PC-3 (cell line): ENCODE results near the gene DBNL. TPM values are rescaled to one million over a fixed set of nuclear protein-coding genes. Genes with fewer than 3 reads are reported as not detected.

Experiments
- ATAC-seq: fragments of 200-7000 bp; cut with Tn5 transposase; 2 replicates; pipeline ENCODE4 v1.9.1; 2020; ENCODE audit warnings: mild to moderate bottlenecking, moderate library complexity
- BruUV-seq: library from RNA; stranded (reverse); fragments of 400-500 nt; replicated peaks from 2 replicates; lab custom pipeline; 2021; lab: Mats Ljungman, UMichigan
- CTCF ChIA-PET: fragments of 300-600 bp; sonication (Branson Sonifier 250); formaldehyde crosslinking; loops from one replicate; lab custom pipeline; 2022; ENCODE audit warnings: antibody characterized with exemption; lab: Charles Lee
- POLR2A ChIA-PET: fragments of 300-600 bp; sonication (Branson Sonifier 250); formaldehyde crosslinking; loops from one replicate; lab custom pipeline; 2022; ENCODE audit warnings: antibody characterized with exemption; ENCODE audit not compliant: unreplicated experiment; lab: Charles Lee
- DNase-seq: peaks from one replicate; pipeline ENCODE4 v3.0.0-alpha.2; 2015
- H2AFZ ChIP-seq: fragments of 300-600 bp; sonication (generic); 2 replicates; pipeline ENCODE4 v1.6.0; 2016; ENCODE audit warnings: antibody characterized with exemption, low read length
- H3F3A ChIP-seq: fragments of 300-600 bp; sonication (generic); one replicate; pipeline ENCODE4 v1.6.0; 2017; ENCODE audit warnings: antibody characterized with exemption, low read length, control low read depth, mild to moderate bottlenecking; ENCODE audit not compliant: unreplicated experiment
- H3K27ac ChIP-seq: fragments of 300-600 bp; sonication (generic); 2 replicates; pipeline ENCODE4 v1.5.1; 2016; ENCODE audit warnings: mild to moderate bottlenecking, low read length
- H3K27me3 ChIP-seq: fragments of 300-600 bp; sonication (generic); 2 replicates; pipeline ENCODE4 v1.6.1; 2016; ENCODE audit warnings: low read length, mixed read lengths
- H3K36me3 ChIP-seq: fragments of 300-600 bp; sonication (generic); 2 replicates; pipeline ENCODE4 v1.6.1; 2016; ENCODE audit warnings: low read depth, mixed run types, low read length, mixed read lengths
- H3K4me1 ChIP-seq: fragments of 300-600 bp; sonication (generic); 2 replicates; pipeline ENCODE4 v1.5.1; 2016; ENCODE audit warnings: low read length; ENCODE audit not compliant: insufficient read depth
- H3K4me2 ChIP-seq: fragments of 300-600 bp; sonication (generic); 2 replicates; pipeline ENCODE4 v1.6.0; 2016; ENCODE audit warnings: low read length
- H3K4me3 ChIP-seq: fragments of 300-600 bp; sonication (generic); 2 replicates; pipeline ENCODE4 v1.5.1; 2016; ENCODE audit warnings: mild to moderate bottlenecking, low read length, mixed read lengths
- H3K79me2 ChIP-seq: fragments of 300-600 bp; sonication (generic); 2 replicates; pipeline ENCODE4 v1.6.1; 2017; ENCODE audit warnings: low read length, mixed read lengths
- H3K9ac ChIP-seq: fragments of 300-600 bp; sonication (generic); 2 replicates; pipeline ENCODE4 v1.6.0; 2016; ENCODE audit warnings: mild to moderate bottlenecking, low read length
- H3K9me2 ChIP-seq: fragments of 300-600 bp; sonication (generic); replicated peaks from 2 replicates; pipeline ENCODE4 v1.6.1; 2016; ENCODE audit warnings: mixed run types, low read length, mixed read lengths
- H3K9me3 ChIP-seq: fragments of 300-600 bp; sonication (generic); 2 replicates; pipeline ENCODE4 v1.6.1; 2016; ENCODE audit warnings: low read length, mixed read lengths
- H4K20me1 ChIP-seq: fragments of 300-600 bp; sonication (generic); 2 replicates; pipeline ENCODE4 v1.6.1; 2016; ENCODE audit warnings: low read length, mixed read lengths
- EZH2 ChIP-seq: fragments of 300-600 bp; sonication (generic); IDR thresholded peaks from one replicate; pipeline ENCODE4 v1.6.1; 2017; ENCODE audit warnings: antibody characterized with exemption, mild to moderate bottlenecking, low read length; ENCODE audit not compliant: unreplicated experiment
- EZH2phosphoT487 ChIP-seq: fragments of 300-600 bp; sonication (generic); IDR thresholded peaks from 2 replicates; pipeline ENCODE4 v1.6.1; 2018; ENCODE audit warnings: mild to moderate bottlenecking, antibody characterized with exemption, low read length, borderline replicate concordance
- intact Hi-C: fragments of 100-400 bp; cut with micrococcal nuclease; formaldehyde crosslinking; loops from 2 replicates; pipeline ENCODE4 v1.9.0; 2023
- total RNA-seq: library from RNA; depleted of rRNA; stranded (reverse); fragments of >200 nt; gene quantifications from 2 replicates; pipeline ENCODE4 v1.2.3, GENCODE V29; 2014
- TF ChIP-seq, protein P1 (sequence below): fragments of 300-600 bp; sonication (generic); conservative IDR thresholded peaks from 2 replicates; pipeline ENCODE4 v1.5.1; 2017; ENCODE audit warnings: antibody characterized with exemption, low read depth, mild to moderate bottlenecking, low read length

Gene DBNL
- total RNA-seq, 1 experiment from 2014 or later, result 108 TPM

DNA sequence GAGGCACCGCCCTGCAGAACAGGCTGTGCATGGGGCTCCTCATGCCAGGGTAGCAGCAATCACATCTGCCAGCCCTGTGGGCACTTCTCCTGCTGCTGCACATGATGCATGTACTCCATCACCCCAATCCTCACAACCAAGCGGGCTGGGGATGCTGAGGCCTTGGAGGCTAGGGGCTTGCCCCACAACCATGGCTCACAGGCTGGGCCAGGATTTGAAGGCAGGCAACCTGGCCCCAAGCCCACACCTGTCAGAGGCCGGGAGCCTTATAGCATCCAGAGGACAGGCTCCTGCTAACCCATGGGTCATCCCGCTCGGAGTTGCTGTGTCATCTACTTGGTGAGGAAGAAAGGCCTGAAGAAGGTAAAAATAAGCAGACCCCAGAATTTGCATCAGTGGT is 35.6 kb downstream of the DBNL start:
- intact Hi-C loops, result no loop called here
- no peak overlapping the region for H3K27ac ChIP-seq
- H4K20me1 ChIP-seq, result no peaks in the 10 kb centered on the region
- TF ChIP-seq, protein P1, sequence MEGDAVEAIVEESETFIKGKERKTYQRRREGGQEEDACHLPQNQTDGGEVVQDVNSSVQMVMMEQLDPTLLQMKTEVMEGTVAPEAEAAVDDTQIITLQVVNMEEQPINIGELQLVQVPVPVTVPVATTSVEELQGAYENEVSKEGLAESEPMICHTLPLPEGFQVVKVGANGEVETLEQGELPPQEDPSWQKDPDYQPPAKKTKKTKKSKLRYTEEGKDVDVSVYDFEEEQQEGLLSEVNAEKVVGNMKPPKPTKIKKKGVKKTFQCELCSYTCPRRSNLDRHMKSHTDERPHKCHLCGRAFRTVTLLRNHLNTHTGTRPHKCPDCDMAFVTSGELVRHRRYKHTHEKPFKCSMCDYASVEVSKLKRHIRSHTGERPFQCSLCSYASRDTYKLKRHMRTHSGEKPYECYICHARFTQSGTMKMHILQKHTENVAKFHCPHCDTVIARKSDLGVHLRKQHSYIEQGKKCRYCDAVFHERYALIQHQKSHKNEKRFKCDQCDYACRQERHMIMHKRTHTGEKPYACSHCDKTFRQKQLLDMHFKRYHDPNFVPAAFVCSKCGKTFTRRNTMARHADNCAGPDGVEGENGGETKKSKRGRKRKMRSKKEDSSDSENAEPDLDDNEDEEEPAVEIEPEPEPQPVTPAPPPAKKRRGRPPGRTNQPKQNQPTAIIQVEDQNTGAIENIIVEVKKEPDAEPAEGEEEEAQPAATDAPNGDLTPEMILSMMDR, result no peak
- TF ChIP-seq EZH2 (no peak), EZH2phosphoT487 (no peak)
- no peak overlapping the region for H2AFZ ChIP-seq
- DNase-seq (no peak), ATAC-seq (no peak)
- H3K4me3 ChIP-seq, result no peak overlapping the region
- peaks cover 10% of the 10 kb centered on the region; the same call in 1 of the 2 replicates for H3K4me1 ChIP-seq
- BruUV-seq, result no TSS peak
- no peaks in the 10 kb centered on the region for H3K9me3 ChIP-seq
- H3K4me2 ChIP-seq, result no peak overlapping the region
- H3K36me3 ChIP-seq, result peaks cover 13% of the 10 kb centered on the region; the same call in 1 of the 2 replicates
- no peak overlapping the region for H3K9ac ChIP-seq
- no peaks in the 10 kb centered on the region for H3F3A ChIP-seq
- ChIA-PET CTCF (interaction anchor here (0.6 kb wide), 1 partner anchor 137 kb away, joined by 3 read pairs; no protein-coding TSS in a partner anchor), POLR2A (no interaction called here)
- H3K27me3 ChIP-seq, result no peaks in the 10 kb centered on the region
- H3K79me2 ChIP-seq, result peaks cover 17% of the 10 kb centered on the region
- no peaks in the 10 kb centered on the region for H3K9me2 ChIP-seq

DNA sequence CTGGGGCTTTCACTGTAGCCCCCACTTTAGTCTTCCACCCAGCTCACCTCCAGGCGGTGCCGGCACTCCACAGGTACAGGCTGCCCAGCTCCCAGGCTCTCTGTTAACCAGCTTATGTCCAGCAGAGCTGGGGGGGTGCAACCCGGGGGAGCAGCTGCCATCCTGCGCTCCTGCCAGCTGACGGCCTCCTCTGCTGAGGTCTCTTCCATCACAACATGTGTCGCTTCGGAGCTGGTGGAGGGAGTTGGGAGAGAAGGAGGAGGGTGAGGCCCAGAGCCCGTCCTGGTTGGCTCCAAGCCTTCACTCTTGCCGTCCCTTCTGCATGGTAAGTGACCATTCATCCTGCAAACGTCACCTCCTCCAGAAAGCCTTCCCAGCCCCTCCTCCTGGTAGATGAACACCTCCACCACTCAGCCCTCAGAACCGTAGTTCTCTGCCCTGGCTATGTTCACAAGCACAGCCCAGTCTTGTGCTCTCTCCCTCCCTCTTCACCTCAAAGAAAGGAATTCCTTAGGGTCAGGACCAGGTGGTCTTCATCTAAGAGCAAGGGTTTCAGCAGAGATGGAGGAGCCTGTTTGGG is 36.3 kb downstream of the DBNL start:
- Histone ChIP-seq H3K9me2 (no peaks in the 10 kb centered on the region), H3K4me1 (peaks cover 6% of the 10 kb centered on the region; the same call in 1 of the 2 replicates), H3K4me3 (peak overlapping the region; percentile 91), H3K4me2 (peak overlapping the region; percentile 96), H3F3A (no peaks in the 10 kb centered on the region), H3K9me3 (no peaks in the 10 kb centered on the region), H2AFZ (no peak overlapping the region), H3K79me2 (peaks cover 17% of the 10 kb centered on the region), H3K9ac (peak overlapping the region; percentile 89; the same call in 1 of the 2 replicates), H3K36me3 (peaks cover 12% of the 10 kb centered on the region; the same call in 1 of the 2 replicates), H3K27ac (no peak overlapping the region), H3K27me3 (no peaks in the 10 kb centered on the region), H4K20me1 (no peaks in the 10 kb centered on the region)
- no TSS peak for BruUV-seq
- DNase-seq, result no peak
- POLR2A ChIA-PET, result no interaction called here
- CTCF ChIA-PET, result interaction anchor here (0.6 to 1.0 kb wide), 3 partner anchors 61 to 136 kb away, joined by 3 to 5 read pairs (median 3); no protein-coding TSS in a partner anchor
- no peak for ATAC-seq
- no peak for TF ChIP-seq EZH2phosphoT487
- TF ChIP-seq, protein P1, result no peak
- no peak for TF ChIP-seq EZH2
- intact Hi-C loops, result no loop called here

DNA sequence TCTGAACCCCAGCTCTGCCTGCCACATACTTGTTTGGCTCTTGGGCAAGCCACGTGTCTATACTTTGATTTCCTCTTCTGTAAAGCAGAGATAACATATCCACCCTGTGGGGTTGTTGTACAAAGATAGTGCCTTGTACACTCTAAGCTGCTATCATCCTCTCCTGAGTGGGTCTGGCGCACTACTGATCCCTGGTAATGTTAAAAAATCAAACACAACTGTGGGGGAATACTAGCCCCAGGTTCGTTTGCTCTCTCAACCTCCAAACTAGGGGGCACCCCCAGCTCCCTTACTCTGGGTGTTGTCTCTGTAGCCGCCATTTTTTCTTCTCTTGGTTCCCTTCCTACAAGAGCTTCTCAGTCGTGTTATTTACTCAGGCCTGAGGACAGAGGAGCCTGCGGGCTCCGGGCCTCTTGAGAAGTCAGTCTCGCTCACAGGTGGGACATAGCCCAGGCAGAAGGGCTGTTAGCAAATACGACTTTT is 36.8 kb downstream of the DBNL start:
- Histone ChIP-seq H3K9me2 (no peaks in the 10 kb centered on the region), H3K27ac (no peak overlapping the region), H3K9ac (peak overlapping the region; percentile 89; the same call in 1 of the 2 replicates), H3K4me2 (peak overlapping the region; percentile 96), H3K4me1 (peaks cover 6% of the 10 kb centered on the region; the same call in 1 of the 2 replicates), H3K36me3 (peaks cover 7% of the 10 kb centered on the region; the same call in 1 of the 2 replicates), H3K9me3 (no peaks in the 10 kb centered on the region), H4K20me1 (no peaks in the 10 kb centered on the region), H2AFZ (no peak overlapping the region), H3K27me3 (no peaks in the 10 kb centered on the region), H3F3A (no peaks in the 10 kb centered on the region), H3K79me2 (peaks cover 17% of the 10 kb centered on the region), H3K4me3 (peak overlapping the region; percentile 91)
- BruUV-seq, result TSS peak; percentile 62
- TF ChIP-seq EZH2phosphoT487 (no peak), EZH2 (no peak)
- TF ChIP-seq, protein P1, result no peak
- no peak for ATAC-seq
- CTCF ChIA-PET, result interaction anchor here (0.7 to 1.0 kb wide), 2 partner anchors 62 to 89 kb away, joined by 3 to 5 read pairs; no protein-coding TSS in a partner anchor
- POLR2A ChIA-PET, result no interaction called here
- DNase-seq, result no peak
- intact Hi-C loops, result no loop called here
